ENCODE measurements around the gene CPNE5.

DNA sequence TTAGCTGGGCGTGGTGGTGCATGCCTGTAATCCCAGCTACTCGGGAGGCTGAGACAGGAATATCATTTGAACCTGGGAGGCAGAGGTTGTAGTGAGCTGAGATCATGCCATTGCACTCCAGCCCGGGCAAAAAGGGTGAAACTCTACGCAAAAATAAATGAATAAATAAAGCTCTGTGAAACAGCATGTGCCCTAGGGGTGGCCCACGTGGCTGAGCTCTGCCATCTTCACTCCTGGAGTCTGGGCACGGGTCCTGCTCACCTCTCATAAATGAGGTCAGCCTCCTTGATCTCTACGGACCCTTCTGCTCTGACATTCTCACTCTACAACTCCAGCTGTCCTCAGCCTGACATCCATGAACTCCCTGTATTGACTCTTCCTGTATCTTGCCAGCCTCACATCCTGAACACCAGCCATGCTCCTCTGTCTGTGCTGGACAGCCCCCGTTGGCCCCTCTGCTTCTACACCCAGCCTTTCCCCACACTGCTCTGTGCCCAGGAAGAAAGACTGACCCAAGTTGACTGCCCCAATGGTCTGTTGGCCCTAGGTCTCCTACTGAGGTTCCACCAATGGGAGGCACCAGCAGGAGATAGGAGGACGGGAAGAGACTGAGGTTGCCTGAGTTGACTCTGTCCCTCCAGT, 21.9 kb downstream of the CPNE5 start:
- TF ChIP-seq, protein P1, sequence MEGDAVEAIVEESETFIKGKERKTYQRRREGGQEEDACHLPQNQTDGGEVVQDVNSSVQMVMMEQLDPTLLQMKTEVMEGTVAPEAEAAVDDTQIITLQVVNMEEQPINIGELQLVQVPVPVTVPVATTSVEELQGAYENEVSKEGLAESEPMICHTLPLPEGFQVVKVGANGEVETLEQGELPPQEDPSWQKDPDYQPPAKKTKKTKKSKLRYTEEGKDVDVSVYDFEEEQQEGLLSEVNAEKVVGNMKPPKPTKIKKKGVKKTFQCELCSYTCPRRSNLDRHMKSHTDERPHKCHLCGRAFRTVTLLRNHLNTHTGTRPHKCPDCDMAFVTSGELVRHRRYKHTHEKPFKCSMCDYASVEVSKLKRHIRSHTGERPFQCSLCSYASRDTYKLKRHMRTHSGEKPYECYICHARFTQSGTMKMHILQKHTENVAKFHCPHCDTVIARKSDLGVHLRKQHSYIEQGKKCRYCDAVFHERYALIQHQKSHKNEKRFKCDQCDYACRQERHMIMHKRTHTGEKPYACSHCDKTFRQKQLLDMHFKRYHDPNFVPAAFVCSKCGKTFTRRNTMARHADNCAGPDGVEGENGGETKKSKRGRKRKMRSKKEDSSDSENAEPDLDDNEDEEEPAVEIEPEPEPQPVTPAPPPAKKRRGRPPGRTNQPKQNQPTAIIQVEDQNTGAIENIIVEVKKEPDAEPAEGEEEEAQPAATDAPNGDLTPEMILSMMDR (IDR thresholded peaks at IDR 0.05) = no peak
- no peak for TF ChIP-seq POLR2A (IDR thresholded peaks at IDR 0.05)

Measured in vagina (tissue), 2 donors.